GM18907 (cell line): ENCODE measurements around the gene STARD7.
A peak's percentile ranks its signal among the peaks of the same experiment; 100 is the strongest.
"Not testable (repeated sequence)": the region's sequence is repeated elsewhere in the genome, so short reads cannot be mapped to it uniquely, and the experiment has no call there.

ENCODE experiments used
- ATAC-seq: cut with Tn5 transposase; IDR thresholded peaks from one replicate; pipeline ENCODE4 v1.9.1; 2021; ENCODE audit warnings: mild to moderate bottlenecking, moderate library complexity; ENCODE audit not compliant: unreplicated experiment

STARD7 gene

GRCh38 chr2:96238266-96238665, 29.6 kb upstream of the STARD7 start:
- ATAC-seq: no peak

GRCh38 chr2:96236882-96237281, 28.3 kb upstream of the STARD7 start:
- no peak for ATAC-seq

GRCh38 chr2:96233880-96234316, 25.3 kb upstream of the STARD7 start:
- peak; percentile 85 for ATAC-seq

- ATAC-seq: peak; percentile 5
Measured at GRCh38 chr2:96233436-96233835, 24.8 kb upstream of the STARD7 start.

- no peak for ATAC-seq
Measured at GRCh38 chr2:96231316-96231715, 22.7 kb upstream of the STARD7 start.

GRCh38 chr2:96225016-96225533, 16.4 kb upstream of the STARD7 start:
- peak; percentile 84 for ATAC-seq

GRCh38 chr2:96221106-96221505, 12.5 kb upstream of the STARD7 start:
- not testable (repeated sequence) for ATAC-seq

GRCh38 chr2:96219959-96220358, 11.3 kb upstream of the STARD7 start:
- not testable (repeated sequence) for ATAC-seq

- no peak for ATAC-seq
Measured at GRCh38 chr2:96218508-96219131, 10.0 kb upstream of the STARD7 start.

- no peak for ATAC-seq
Measured at GRCh38 chr2:96214554-96214953, 5.9 kb upstream of the STARD7 start.

GRCh38 chr2:96213379-96213778, 4.8 kb upstream of the STARD7 start:
- ATAC-seq: no peak

- ATAC-seq: no peak
Measured at GRCh38 chr2:96212339-96212738, 3.7 kb upstream of the STARD7 start.

- ATAC-seq: no peak
Measured at GRCh38 chr2:96209729-96210085, 1.1 kb upstream of the STARD7 start.

GRCh38 chr2:96209011-96209728, 543 bp upstream of the STARD7 start:
- ATAC-seq: no peak

GRCh38 chr2:96207774-96208142, 869 bp downstream of the STARD7 start:
- peak; percentile 3 for ATAC-seq

- no peak for ATAC-seq
Measured at GRCh38 chr2:96207073-96207773, 1.4 kb downstream of the STARD7 start.

GRCh38 chr2:96205888-96206287, 2.7 kb downstream of the STARD7 start:
- ATAC-seq: no peak

- no peak for ATAC-seq
Measured at GRCh38 chr2:96204836-96205624, 3.6 kb downstream of the STARD7 start.

- no peak for ATAC-seq
Measured at GRCh38 chr2:96203130-96204028, 5.2 kb downstream of the STARD7 start.
